Body of pancreas (tissue), 4 donors: ENCODE data around the gene KLK4. TPM values are rescaled to one million over a fixed set of nuclear protein-coding genes. Genes with fewer than 3 reads are reported as not detected.

ENCODE experiments used
- ATAC-seq: fragments of 150-250 bp; one replicate; pipeline ENCODE4 v1.9.1; 2016
- DNase-seq, 4 donors: peaks; one replicate each; pipeline ENCODE4 v3.0.0-alpha.2; 2019
- H3K27ac ChIP-seq, 4 donors: fragments of 200-600 bp; sonication (generic); 1 replicate in 3 of 4; 2 replicates in 1 of 4; pipeline versions ENCODE4 v1.5.1 to v1.6.1; 2016 to 2019; ENCODE audit warnings: mild to moderate bottlenecking in 1 of 4, mixed read lengths in 1 of 4, moderate library complexity in 1 of 4
- H3K27me3 ChIP-seq, 2 donors: fragments of 200-600 bp; sonication (generic); one replicate each; pipeline ENCODE4 v1.6.0; 2016; ENCODE audit warnings: mild to moderate bottlenecking in 1 of 2
- H3K36me3 ChIP-seq, 2 donors: fragments of 200-600 bp; sonication (generic); replicated peaks in 1 of 2; 2 replicates each; pipeline ENCODE4 v1.5.1; 2016; ENCODE audit warnings: low read depth in 2 of 2; ENCODE audit not compliant: insufficient read depth in 1 of 2
- H3K4me1 ChIP-seq: fragments of 200-600 bp; sonication (generic); one replicate; pipeline ENCODE4 v1.6.0; 2016
- H3K4me3 ChIP-seq, 2 donors: fragments of 200-600 bp; sonication (generic); 1 replicate in 1 of 2; 2 replicates in 1 of 2; pipeline ENCODE4 v1.5.1; 2016 to 2019
- H3K9me3 ChIP-seq, 3 donors: fragments of 200-600 bp; sonication (generic); 1 replicate in 2 of 3; 2 replicates in 1 of 3; pipeline ENCODE4 v1.5.1; 2016
- CTCF ChIP-seq, 7 experiments: fragments of 450-650 bp in 4 of 7; fragments of 200-600 bp in 3 of 7; sonication (generic) in 3 of 7; IDR thresholded peaks; one replicate each; pipeline ENCODE4 v1.5.1; 2016 to 2019; ENCODE audit warnings: antibody characterized with exemption in 7 of 7
- POLR2A ChIP-seq, 3 donors: fragments of 450-650 bp; IDR thresholded peaks; one replicate each; pipeline ENCODE4 v1.6.1; 2016; ENCODE audit warnings: antibody characterized with exemption in 3 of 3, mild to moderate bottlenecking in 2 of 3
- WGBS, 2 donors: methylation state at CpG; one replicate each; pipeline ENCODE4 v1.1.5; 2017; 5-methylcytosine and 5-hydroxymethylcytosine counted together
- intact Hi-C: fragments of 100-400 bp; cut with DNase I; formaldehyde crosslinking; loops from one replicate; pipeline ENCODE4 v1.15.1; 2023
- total RNA-seq, 2 donors: library from RNA; depleted of rRNA; stranded (reverse); fragments of >200 nt; gene quantifications; one replicate each; pipeline ENCODE4 v1.1.0, GENCODE V29; 2016

Gene KLK4
- total RNA-seq, 2 donors from 2014 or later: not detected

GRCh38 chr19:50949861-50950260 lies 38.7 kb upstream of the KLK4 start:
- Histone ChIP-seq H3K27ac (no peak overlapping the region), H3K27me3 (no peaks in the 10 kb centered on the region), H3K4me1 (no peaks in the 10 kb centered on the region), H3K9me3 (no peaks in the 10 kb centered on the region), H3K4me3 (no peak overlapping the region), H3K36me3 (no peaks in the 10 kb centered on the region)
- no peak for DNase-seq
- TF ChIP-seq CTCF (IDR thresholded peaks at IDR 0.05) (no peak), POLR2A (IDR thresholded peaks at IDR 0.05) (no peak)
- intact Hi-C loops: no loop called here
- 44 to 73% methylated on average over 18 to 19 of the region's 19 CpGs for WGBS, 2 donors
- no peak for ATAC-seq

GRCh38 chr19:50947123-50947522 lies 35.9 kb upstream of the KLK4 start:
- H3K27me3 ChIP-seq: no peaks in the 10 kb centered on the region
- TF ChIP-seq CTCF (IDR thresholded peaks at IDR 0.05) (no peak), POLR2A (IDR thresholded peaks at IDR 0.05) (no peak)
- ATAC-seq: no peak
- no peak overlapping the region for H3K4me3 ChIP-seq
- H3K9me3 ChIP-seq: no peaks in the 10 kb centered on the region
- H3K27ac ChIP-seq: no peak overlapping the region
- intact Hi-C loops: no loop called here
- H3K4me1 ChIP-seq: no peaks in the 10 kb centered on the region
- WGBS, 2 donors: 61 to 68% methylated on average over 4 of the region's 4 CpGs
- no peak for DNase-seq
- H3K36me3 ChIP-seq: no peaks in the 10 kb centered on the region

- Histone ChIP-seq H3K27me3 (peaks cover 0 to 3% of the 10 kb centered on the region in 2 donors), H3K4me1 (no peaks in the 10 kb centered on the region), H3K4me3 (no peak overlapping the region), H3K36me3 (no peaks in the 10 kb centered on the region), H3K27ac (no peak overlapping the region), H3K9me3 (no peaks in the 10 kb centered on the region)
- 59 to 60% methylated on average over 4 of the region's 4 CpGs for WGBS, 2 donors
- DNase-seq (no peak), ATAC-seq (no peak)
- intact Hi-C loops: no loop called here
- TF ChIP-seq CTCF (IDR thresholded peaks at IDR 0.05) (no peak), POLR2A (IDR thresholded peaks at IDR 0.05) (no peak)
Observed at GRCh38 chr19:50944795-50945194, 33.6 kb upstream of the KLK4 start.

- Histone ChIP-seq H3K9me3 (no peaks in the 10 kb centered on the region), H3K27me3 (peaks cover 0 to 7% of the 10 kb centered on the region in 2 donors), H3K36me3 (no peaks in the 10 kb centered on the region), H3K4me3 (no peak overlapping the region), H3K4me1 (no peaks in the 10 kb centered on the region), H3K27ac (no peak overlapping the region)
- intact Hi-C loops: no loop called here
- ATAC-seq (no peak), DNase-seq (no peak)
- no peak for TF ChIP-seq POLR2A (IDR thresholded peaks at IDR 0.05)
- no peak for TF ChIP-seq CTCF (IDR thresholded peaks at IDR 0.05)
- WGBS, 2 donors: 67 to 77% methylated on average over 10 of the region's 10 CpGs
Observed at GRCh38 chr19:50943074-50943828, 32.1 kb upstream of the KLK4 start.

GRCh38 chr19:50939596-50939995 lies 28.4 kb upstream of the KLK4 start:
- ATAC-seq (no peak), DNase-seq (no peak)
- peaks cover 0 to 7% of the 10 kb centered on the region in 2 donors for H3K27me3 ChIP-seq
- H3K9me3 ChIP-seq: no peaks in the 10 kb centered on the region
- no peaks in the 10 kb centered on the region for H3K4me1 ChIP-seq
- H3K27ac ChIP-seq: no peak overlapping the region
- TF ChIP-seq POLR2A (IDR thresholded peaks at IDR 0.05) (no peak), CTCF (IDR thresholded peaks at IDR 0.05) (no peak)
- intact Hi-C loops: loop anchor here (10.0 kb wide), 1 partner anchor 155 kb away; no protein-coding TSS in a partner anchor
- H3K36me3 ChIP-seq: no peaks in the 10 kb centered on the region
- 36 to 58% methylated on average over 2 of the region's 2 CpGs for WGBS, 2 donors
- H3K4me3 ChIP-seq: no peak overlapping the region
